Measurements from ENCODE around the gene PECR. TPM values are rescaled to one million over a fixed set of nuclear protein-coding genes. Genes with fewer than 3 reads are reported as not detected.
"Not testable (repeated sequence)": the region's sequence is repeated elsewhere in the genome, so short reads cannot be mapped to it uniquely, and the experiment has no call there.

PECR gene
- total and polyA plus RNA-seq, 2 of the 4 experiments (the other 2 are of a cell fraction), result 11.4 to 17.7 TPM

- H3K56ac ChIP-seq (ENCODE audit: extremely low read depth, insufficient read depth, low read length); BruUV-seq (replicated peaks); H4K91ac ChIP-seq (ENCODE audit: insufficient read depth, low read depth, low read length); H4K5ac ChIP-seq (ENCODE audit: low read depth, low read length); H2AK5ac ChIP-seq (ENCODE audit: low read depth, low read length); POLR2A ChIA-PET (ENCODE audit: unreplicated experiment); intact Hi-C loops (cut with micrococcal nuclease); H2BK5ac ChIP-seq (ENCODE audit: low read depth, low read length, poor library complexity, severe bottlenecking); H3K18ac ChIP-seq (ENCODE audit: low read depth, low read length); H2BK120ac ChIP-seq (ENCODE audit: low read depth, low read length); H3K4ac ChIP-seq (ENCODE audit: low read depth, low read length); dilution Hi-C loops (cut with HindIII; ENCODE audit: low sequenced_read_pairs, unreplicated experiment); H3K9me3 ChIP-seq (ENCODE audit: control insufficient read depth, insufficient read depth, low read length); H2BK15ac ChIP-seq (ENCODE audit: low read depth, low read length); in situ Hi-C loops (cut with MboI; ENCODE audit: low sequenced_read_pairs); H3K4me1 ChIP-seq (ENCODE audit: control insufficient read depth, insufficient read depth, low read length); DNase-seq; H3K4me2 ChIP-seq (ENCODE audit: low read depth, low read length); H3K27me3 ChIP-seq (ENCODE audit: control insufficient read depth, insufficient read depth, low read length); H3K23ac ChIP-seq (ENCODE audit: low read depth, low read length); H3K4me3 ChIP-seq (ENCODE audit: insufficient read depth, low read depth, low read length); H2AK9ac ChIP-seq (replicated peaks; ENCODE audit: low read depth, low read length, poor library complexity); H4K8ac ChIP-seq (ENCODE audit: low read depth in 2 of 2, low read length in 2 of 2); H2AFZ ChIP-seq (replicated peaks; ENCODE audit: low read length, poor library complexity); ATAC-seq (ENCODE audit: low read depth); H3K27ac ChIP-seq (ENCODE audit: insufficient read depth, low read length); H3K9ac ChIP-seq (ENCODE audit: low read depth, low read length); CTCF ChIA-PET; H3K14ac ChIP-seq (replicated peaks; ENCODE audit: low read depth, low read length); H2BK20ac ChIP-seq (ENCODE audit: low read depth, low read length); H3K36me3 ChIP-seq (ENCODE audit: control insufficient read depth, insufficient read depth, low read length); H4K20me1 ChIP-seq (ENCODE audit: insufficient read depth, low read length): not testable (repeated sequence)
- peaks cover 3 to 16% of the 10 kb centered on the region in 2 experiments; a peak in 3 of 4 replicates for H3K79me1 ChIP-seq (ENCODE audit: low read depth in 1 of 2, low read length in 2 of 2)
- H3K9me1 ChIP-seq (ENCODE audit: insufficient read depth, low read length), result peaks cover 11% of the 10 kb centered on the region
- WGBS, 2 experiments (ENCODE audit: extremely low coverage in 2 of 2, insufficient read length in 1 of 2), result 100% methylated on average over 1 of the region's 10 CpGs; no CpG with 5 or more reads in 1 of the 2 experiments
Measured at GRCh38 chr2:216080048-216080447, 1.6 kb downstream of the PECR start.

All from IMR-90 (cell line).